Spleen (tissue), 7 donors: Measurements from ENCODE around the gene NAT8L.

Experiments
- CTCF ChIP-seq, 11 experiments: fragments of 200-600 bp in 7 of 11; fragments of 450-650 bp in 4 of 11; sonication (generic) in 4 of 11; IDR thresholded peaks in 8 of 11; conservative IDR thresholded peaks in 3 of 11; 1 replicate in 7 of 11; 2 replicates in 4 of 11; pipeline versions ENCODE4 v1.4.0 to v1.8.0; 2016 to 2021; ENCODE audit warnings: antibody characterized with exemption in 11 of 11, inconsistent platforms in 4 of 11, mild to moderate bottlenecking in 1 of 11
- POLR2A ChIP-seq, 3 donors: fragments of 450-650 bp; IDR thresholded peaks; one replicate each; pipeline ENCODE4 v1.5.1; 2017; ENCODE audit warnings: antibody characterized with exemption in 3 of 3, mild to moderate bottlenecking in 1 of 3
- POLR2AphosphoS5 ChIP-seq, 3 donors: sonication (generic); formaldehyde crosslinking; IDR thresholded peaks; one replicate each; pipeline ENCODE4 v1.5.1; 2017; ENCODE audit warnings: antibody characterized with exemption in 3 of 3
- donor health status: DM: no; HTN: no; CAD: no; lungs with moderate emphysema.
- donor health status: DM: no; HTN: no; CAD: no.
- donor health status: DM: no; HTN: no; CAD: no.

- TF ChIP-seq CTCF (IDR thresholded peaks at IDR 0.05 in 8 of 11, conservative IDR thresholded peaks at IDR 0.05 in 3 of 11) (no peak), POLR2A (IDR thresholded peaks at IDR 0.05) (no peak), POLR2AphosphoS5 (IDR thresholded peaks at IDR 0.05) (no peak)
Observed at GRCh38 chr4:2089222-2089621, 30.1 kb downstream of the NAT8L start.
